Measurements from ENCODE around the gene CTBP2.

- TF ChIP-seq CTCF (IDR thresholded peaks at IDR 0.05), result no peak
- TF ChIP-seq POLR2A (IDR thresholded peaks at IDR 0.05), result no peak
Observed at GRCh38 chr10:125024497-125025234, 135.7 kb downstream of the CTBP2 start.

Data from thyroid gland (tissue), 4 donors.